NCI-H2107 (cell line): Measurements from ENCODE around the gene AGBL5.
A peak's percentile ranks its signal among the peaks of the same experiment; 100 is the strongest.

Experiments used
- DNase-seq: peaks from one replicate; lab custom pipeline; 2025; lab: John Stamatoyannopoulos, UW

The AGBL5 gene

DNA sequence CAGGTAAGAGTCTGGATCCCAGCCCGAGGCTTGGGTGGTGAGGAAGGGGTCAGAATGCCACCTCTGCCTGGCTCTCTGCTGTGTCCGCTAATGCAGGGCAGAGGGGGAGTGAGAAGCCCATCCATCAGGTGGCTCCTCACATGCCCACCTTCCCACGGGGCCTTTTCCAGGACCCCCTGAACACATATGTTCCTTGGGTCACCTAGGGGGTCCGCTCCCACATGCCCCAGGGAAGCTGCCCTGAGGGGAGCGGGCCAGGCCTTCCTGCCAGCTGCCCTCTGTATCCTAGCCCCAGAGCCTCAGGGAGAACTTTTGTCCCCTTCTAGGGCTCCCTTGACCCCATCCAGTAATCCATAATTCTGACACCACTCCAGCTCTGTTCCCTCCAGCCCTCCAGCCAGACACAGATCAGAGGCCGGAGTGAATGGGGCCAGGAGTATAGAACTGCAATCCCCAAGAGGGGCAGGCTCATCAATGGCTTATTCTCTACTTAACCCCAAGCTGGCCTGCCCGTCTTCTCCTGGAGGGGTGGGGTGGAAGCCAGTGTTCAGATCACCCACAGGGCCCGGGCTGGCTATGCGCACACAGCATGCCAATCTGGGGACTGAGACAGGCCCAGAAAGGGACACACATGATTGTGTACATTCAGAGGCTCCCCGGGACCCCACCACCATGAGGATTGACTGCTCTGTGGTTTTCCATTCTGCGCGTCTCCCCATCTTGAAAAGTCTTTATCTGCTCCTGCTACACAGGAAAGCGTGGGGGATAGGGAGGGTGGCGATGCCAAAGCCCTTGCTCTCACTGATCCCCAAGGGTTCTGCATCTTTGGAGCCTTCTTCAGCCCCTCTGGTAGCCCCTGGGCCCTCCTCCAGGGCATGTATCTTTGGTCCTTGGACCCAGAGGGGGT is 28.0 kb downstream of the AGBL5 start:
- DNase-seq, result no peak

GRCh38 chr2:27080140-27080469 is 28.6 kb downstream of the AGBL5 start:
- no peak for DNase-seq

DNA sequence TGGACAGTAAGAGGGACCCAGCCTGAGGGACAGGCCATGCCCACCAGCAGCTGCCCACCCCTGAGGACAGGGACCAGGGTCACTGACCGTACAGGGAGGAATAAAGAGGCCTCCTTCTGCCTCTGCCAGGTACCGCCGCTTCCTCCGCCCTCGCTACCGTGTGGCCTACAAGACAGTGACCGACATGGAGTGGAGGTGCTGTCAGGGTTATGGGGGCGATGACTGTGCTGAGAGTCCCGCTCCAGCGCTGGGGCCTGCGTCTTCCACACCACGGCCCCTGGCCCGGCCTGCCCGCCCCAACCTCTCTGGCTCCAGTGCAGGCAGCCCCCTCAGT is 29.1 kb downstream of the AGBL5 start:
- DNase-seq, result no peak

DNA sequence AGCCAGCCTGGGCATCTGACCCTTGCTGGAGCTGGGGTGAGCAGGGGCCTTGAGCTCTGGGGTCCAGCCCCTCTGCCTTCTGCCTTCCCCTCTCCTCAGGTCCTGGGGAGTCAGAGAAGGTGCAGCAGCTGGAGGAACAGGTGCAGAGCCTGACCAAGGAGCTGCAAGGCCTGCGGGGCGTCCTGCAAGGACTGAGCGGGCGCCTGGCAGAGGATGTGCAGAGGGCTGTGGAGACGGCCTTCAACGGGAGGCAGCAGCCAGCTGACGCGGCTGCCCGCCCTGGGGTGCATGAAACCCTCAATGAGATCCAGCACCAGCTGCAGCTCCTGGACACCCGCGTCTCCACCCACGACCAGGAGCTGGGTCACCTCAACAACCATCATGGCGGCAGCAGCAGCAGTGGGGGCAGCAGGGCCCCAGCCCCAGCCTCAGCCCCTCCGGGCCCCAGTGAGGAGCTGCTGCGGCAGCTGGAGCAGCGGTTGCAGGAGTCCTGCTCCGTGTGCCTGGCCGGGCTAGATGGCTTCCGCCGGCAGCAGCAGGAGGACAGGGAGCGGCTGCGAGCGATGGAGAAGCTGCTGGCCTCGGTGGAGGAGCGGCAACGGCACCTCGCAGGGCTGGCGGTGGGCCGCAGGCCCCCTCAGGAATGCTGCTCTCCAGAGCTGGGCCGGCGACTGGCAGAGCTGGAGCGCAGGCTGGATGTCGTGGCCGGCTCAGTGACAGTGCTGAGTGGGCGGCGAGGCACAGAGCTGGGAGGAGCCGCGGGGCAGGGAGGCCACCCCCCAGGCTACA is 30.7 kb downstream of the AGBL5 start:
- no peak for DNase-seq

DNA sequence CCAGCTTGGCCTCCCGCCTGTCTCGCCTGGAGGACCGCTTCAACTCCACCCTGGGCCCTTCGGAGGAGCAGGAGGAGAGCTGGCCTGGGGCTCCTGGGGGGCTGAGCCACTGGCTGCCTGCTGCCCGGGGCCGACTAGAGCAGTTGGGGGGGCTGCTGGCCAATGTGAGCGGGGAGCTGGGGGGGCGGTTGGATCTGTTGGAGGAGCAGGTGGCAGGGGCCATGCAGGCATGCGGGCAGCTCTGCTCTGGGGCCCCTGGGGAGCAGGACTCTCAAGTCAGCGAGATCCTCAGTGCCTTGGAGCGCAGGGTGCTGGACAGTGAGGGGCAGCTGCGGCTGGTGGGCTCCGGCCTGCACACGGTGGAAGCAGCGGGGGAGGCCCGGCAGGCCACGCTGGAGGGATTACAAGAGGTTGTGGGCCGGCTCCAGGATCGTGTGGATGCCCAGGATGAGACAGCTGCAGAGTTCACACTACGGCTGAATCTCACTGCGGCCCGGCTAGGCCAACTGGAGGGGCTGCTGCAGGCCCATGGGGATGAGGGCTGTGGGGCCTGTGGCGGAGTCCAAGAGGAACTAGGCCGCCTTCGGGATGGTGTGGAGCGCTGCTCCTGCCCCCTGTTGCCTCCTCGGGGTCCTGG is 31.4 kb downstream of the AGBL5 start:
- DNase-seq, result no peak

DNA sequence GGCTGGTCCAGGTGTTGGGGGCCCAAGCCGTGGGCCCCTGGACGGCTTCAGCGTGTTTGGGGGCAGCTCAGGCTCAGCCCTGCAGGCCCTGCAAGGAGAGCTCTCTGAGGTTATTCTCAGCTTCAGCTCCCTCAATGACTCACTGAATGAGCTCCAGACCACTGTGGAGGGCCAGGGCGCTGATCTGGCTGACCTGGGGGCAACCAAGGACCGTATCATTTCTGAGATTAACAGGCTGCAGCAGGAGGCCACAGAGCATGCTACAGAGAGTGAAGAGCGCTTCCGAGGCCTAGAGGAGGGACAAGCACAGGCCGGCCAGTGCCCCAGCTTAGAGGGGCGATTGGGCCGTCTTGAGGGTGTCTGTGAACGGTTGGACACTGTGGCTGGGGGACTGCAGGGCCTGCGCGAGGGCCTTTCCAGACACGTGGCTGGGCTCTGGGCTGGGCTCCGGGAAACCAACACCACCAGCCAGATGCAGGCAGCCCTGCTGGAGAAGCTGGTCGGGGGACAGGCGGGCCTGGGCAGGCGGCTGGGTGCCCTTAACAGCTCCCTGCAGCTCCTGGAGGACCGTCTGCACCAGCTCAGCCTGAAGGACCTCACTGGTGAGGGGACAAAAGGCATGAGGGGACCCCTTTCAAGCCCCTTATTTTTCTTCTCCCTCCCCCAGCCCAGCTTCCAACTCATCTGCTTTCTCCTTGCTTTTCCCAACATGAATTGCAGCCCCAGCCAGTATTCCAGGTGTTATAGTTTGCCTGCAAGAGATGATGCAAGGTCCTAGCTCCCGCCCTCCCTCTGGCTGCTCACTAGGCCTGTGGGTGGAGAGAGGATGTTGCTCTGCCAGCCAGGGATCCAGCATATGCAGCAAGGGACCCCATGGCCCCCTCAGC is 32.2 kb downstream of the AGBL5 start:
- DNase-seq, result no peak

- no peak for DNase-seq
Observed at GRCh38 chr2:27084297-27085061, 33.0 kb downstream of the AGBL5 start.

DNA sequence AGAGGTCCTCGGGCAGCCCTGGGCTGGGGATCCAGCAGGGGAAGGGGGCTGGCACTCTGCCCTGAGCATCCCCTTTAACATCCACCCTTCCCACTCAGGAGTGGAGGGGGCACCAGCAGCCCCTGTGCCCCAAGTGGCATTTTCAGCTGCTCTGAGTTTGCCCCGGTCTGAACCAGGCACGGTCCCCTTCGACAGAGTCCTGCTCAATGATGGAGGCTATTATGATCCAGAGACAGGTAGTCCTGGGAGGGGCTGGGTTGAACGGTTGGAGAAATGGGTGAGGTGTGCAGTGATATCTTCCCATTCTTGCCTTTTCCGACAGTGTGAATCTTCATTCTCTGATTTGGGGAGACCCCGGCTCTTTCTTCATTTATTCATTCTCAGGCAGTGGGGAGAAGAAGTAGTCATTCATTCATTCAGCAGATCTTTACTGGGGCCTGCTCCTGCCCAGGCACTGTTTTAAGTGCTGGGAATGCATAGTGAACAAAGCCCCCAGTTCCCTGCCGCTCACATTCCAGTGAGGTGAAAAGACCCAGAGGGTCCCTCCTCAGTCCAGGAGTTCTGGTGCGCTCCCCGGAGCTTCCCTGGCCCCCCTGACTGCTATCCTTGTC is 33.7 kb downstream of the AGBL5 start:
- DNase-seq, result no peak

DNA sequence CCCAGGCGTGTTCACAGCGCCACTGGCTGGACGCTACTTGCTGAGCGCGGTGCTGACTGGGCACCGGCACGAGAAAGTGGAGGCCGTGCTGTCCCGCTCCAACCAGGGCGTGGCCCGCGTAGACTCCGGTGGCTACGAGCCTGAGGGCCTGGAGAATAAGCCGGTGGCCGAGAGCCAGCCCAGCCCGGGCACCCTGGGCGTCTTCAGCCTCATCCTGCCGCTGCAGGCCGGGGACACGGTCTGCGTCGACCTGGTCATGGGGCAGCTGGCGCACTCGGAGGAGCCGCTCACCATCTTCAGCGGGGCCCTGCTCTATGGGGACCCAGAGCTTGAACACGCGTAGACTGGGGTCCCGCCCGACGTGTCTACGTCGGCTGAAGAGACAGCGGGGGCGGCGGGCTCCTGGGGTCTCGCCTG is 34.2 kb downstream of the AGBL5 start:
- no peak for DNase-seq

DNA sequence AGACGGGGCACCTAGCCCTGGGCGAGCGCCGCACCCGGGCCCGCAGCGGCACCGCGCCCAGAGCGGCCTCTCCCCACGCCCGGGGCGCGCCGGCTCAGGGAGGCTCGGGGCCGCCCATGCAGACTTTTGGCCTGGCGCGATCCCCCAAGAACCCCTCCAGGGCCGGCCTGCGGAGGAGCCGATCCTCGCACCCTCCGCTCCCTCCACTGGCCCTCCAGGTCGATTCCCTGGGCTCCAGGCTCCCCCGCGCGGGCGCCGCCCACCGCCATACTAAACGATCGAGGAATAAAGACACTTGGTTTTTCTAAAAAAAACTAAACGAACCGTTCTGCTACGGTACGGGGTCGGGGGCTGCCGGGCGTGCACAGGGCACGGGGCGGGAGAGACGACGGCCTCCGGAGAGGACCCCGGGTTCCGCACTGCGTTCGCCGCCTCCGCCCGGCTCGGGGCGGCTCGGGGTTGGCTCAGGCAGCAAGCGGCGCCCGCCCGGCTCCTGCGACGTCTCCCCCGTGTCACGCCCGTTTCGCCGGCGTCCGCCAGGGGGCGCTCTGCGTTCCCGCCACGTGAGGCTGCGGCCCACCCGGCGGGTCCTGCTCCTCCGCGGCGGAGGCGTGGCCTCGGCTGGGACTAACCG is 34.7 kb downstream of the AGBL5 start:
- DNase-seq, result peak; percentile 82

GRCh38 chr2:27086724-27087593 is 35.5 kb downstream of the AGBL5 start, which contains the start of gene KHK:
Gene KHK (plus strand): TSS chr2:27086772. CDS start chr2:27087260, 488 bp downstream.
- DNase-seq, result no peak

GRCh38 chr2:27087823-27088410 is 36.4 kb downstream of the AGBL5 start:
- no peak for DNase-seq

DNA sequence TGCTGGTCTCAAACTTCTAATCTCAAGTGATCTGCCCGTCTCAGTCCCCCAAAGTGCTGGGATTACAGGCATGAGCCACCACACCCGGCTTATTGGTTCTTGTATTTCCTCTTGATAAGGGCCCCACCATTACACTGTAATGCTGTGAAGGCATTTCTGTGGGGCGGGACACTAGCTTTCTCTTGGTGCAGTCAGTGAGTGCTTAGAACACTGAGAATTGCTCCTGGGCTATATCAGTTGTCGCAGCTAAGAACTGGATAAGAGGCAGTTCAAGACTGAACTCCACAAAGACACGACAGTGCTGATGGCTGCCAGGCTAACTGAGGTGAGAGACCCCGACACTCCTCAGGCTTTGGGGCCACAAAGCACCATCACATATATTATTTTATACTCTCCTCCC is 37.2 kb downstream of the AGBL5 start:
- no peak for DNase-seq

- DNase-seq, result no peak
Observed at GRCh38 chr2:27089111-27089954, 37.9 kb downstream of the AGBL5 start.

GRCh38 chr2:27091746-27092695 is 40.6 kb downstream of the AGBL5 start:
- DNase-seq, result no peak

GRCh38 chr2:27092696-27093429 is 41.4 kb downstream of the AGBL5 start:
- no peak for DNase-seq
